ENCODE measurements around the gene AKT1S1. TPM values are rescaled to one million over a fixed set of nuclear protein-coding genes. Genes with fewer than 3 reads are reported as not detected.

Gene AKT1S1
- total RNA-seq, 1 experiment from 2014 or later = 81.5 TPM

DNA sequence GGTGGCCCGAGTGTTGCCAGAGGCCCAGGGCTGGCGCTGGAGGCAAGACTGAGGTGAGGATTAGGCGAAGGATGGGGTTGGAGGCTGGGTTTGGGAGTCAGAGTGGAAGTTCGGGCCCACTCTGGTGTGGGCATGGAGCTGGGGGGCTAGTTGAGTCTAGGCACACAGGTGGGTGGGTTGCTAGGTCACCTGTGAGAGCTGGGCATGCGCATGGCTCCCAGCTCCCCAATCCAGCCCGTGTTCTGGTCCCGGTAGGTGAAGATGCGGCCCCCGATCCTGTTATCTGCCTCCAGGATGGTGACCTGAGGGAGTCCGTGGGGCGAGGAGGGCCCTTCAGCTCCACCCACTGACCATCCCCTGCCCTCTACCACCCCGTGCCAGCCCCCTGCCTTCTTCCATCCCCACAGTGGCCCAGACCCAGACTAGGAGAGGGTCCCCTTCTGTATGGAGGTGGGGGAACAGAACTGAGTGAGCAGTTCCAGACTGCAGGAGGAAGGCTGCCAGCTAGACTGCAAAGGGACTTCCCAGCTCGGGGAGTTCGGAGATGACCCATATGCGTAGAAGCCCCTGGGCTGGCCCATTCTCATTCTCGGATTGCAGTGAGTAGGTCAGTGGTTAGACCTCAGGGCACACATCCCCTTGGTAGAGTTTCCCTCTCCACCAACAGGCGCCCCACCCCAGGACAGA is 17.9 kb upstream of the AKT1S1 start:
- CTCF ChIA-PET = no interaction called here
- BruUV-seq (replicated peaks) = no TSS peak

DNA sequence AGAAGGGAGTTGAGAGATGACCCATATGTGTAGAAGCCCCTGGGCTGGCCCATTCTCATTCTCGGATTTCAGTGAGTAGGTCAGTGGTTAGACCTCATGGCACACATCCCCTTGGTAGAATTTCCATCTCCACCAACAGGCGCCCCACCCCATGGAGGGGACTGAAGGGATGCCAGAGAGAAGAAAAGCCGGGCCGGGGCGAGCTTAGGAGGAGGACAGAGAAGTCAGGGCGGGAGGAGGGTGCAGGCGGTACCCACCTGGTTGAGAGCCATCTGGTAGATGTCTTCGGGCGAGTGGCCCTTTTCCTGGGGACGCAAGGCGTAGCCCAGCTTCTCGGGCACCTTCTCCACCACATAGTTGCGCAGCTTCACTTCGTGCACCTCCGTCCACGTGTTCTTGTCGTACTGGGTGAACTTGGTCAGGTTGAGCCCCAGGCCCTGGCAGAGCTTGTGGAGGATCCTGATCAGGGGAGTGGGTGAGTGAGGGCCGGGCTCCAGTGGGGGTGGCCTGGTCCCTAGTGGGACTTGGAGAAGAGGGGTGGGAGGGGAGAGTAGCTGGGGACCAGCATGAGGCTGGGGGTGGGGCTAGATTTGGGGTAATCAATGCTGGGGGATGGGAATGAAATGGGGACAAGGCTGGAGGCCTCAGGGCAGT is 17.0 kb upstream of the AKT1S1 start:
- no peaks in the 10 kb centered on the region for H3K4me1 ChIP-seq (ENCODE audit: insufficient read depth, low read length, poor library complexity, severe bottlenecking)
- no TSS peak for BruUV-seq (replicated peaks)
- POLR2A ChIA-PET (ENCODE audit: low non-redundant PET) = no interaction called here
- intact Hi-C loops (cut with micrococcal nuclease; ENCODE audit: unreplicated experiment) = no loop called here
- H3K27me3 ChIP-seq (replicated peaks; ENCODE audit: insufficient read depth, low read depth, low read length, poor library complexity) = no peaks in the 10 kb centered on the region
- no peaks in the 10 kb centered on the region for H3K9me3 ChIP-seq (ENCODE audit: low read depth, low read length, poor library complexity, severe bottlenecking)
- CTCF ChIA-PET = interaction anchor here (0.6 to 0.7 kb wide), 2 partner anchors 22 to 177 kb away, joined by 4 to 10 read pairs; no protein-coding TSS in a partner anchor
- no peak for DNase-seq (ENCODE audit: low spot score)
- H3K36me3 ChIP-seq (ENCODE audit: insufficient read depth, low read length, poor library complexity, severe bottlenecking) = no peaks in the 10 kb centered on the region
- no peak for TF ChIP-seq EZH2 (IDR thresholded peaks at IDR 0.05; ENCODE audit: borderline replicate concordance, low read depth, low read length, poor library complexity, severe bottlenecking)
- TF ChIP-seq, protein P1, sequence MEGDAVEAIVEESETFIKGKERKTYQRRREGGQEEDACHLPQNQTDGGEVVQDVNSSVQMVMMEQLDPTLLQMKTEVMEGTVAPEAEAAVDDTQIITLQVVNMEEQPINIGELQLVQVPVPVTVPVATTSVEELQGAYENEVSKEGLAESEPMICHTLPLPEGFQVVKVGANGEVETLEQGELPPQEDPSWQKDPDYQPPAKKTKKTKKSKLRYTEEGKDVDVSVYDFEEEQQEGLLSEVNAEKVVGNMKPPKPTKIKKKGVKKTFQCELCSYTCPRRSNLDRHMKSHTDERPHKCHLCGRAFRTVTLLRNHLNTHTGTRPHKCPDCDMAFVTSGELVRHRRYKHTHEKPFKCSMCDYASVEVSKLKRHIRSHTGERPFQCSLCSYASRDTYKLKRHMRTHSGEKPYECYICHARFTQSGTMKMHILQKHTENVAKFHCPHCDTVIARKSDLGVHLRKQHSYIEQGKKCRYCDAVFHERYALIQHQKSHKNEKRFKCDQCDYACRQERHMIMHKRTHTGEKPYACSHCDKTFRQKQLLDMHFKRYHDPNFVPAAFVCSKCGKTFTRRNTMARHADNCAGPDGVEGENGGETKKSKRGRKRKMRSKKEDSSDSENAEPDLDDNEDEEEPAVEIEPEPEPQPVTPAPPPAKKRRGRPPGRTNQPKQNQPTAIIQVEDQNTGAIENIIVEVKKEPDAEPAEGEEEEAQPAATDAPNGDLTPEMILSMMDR (conservative IDR thresholded peaks at IDR 0.05; ENCODE audit: low read depth, low read length) = no peak
- no peak overlapping the region for H3K4me3 ChIP-seq (ENCODE audit: low read depth, low read length, poor library complexity, severe bottlenecking)
- no peak overlapping the region for H3K27ac ChIP-seq (ENCODE audit: low read depth, low read length, poor library complexity, severe bottlenecking)

More for the DNA sequence above, 17.9 kb upstream of the AKT1S1 start:
- no peak for TF ChIP-seq EZH2 (IDR thresholded peaks at IDR 0.05; ENCODE audit: borderline replicate concordance, low read depth, low read length, poor library complexity, severe bottlenecking)
- H3K9me3 ChIP-seq (ENCODE audit: low read depth, low read length, poor library complexity, severe bottlenecking) = no peaks in the 10 kb centered on the region
- no peak overlapping the region for H3K27ac ChIP-seq (ENCODE audit: low read depth, low read length, poor library complexity, severe bottlenecking)
- DNase-seq (ENCODE audit: low spot score) = no peak
- H3K27me3 ChIP-seq (replicated peaks; ENCODE audit: insufficient read depth, low read depth, low read length, poor library complexity) = no peaks in the 10 kb centered on the region
- no peaks in the 10 kb centered on the region for H3K36me3 ChIP-seq (ENCODE audit: insufficient read depth, low read length, poor library complexity, severe bottlenecking)
- intact Hi-C loops (cut with micrococcal nuclease; ENCODE audit: unreplicated experiment) = no loop called here
- no peak overlapping the region for H3K4me3 ChIP-seq (ENCODE audit: low read depth, low read length, poor library complexity, severe bottlenecking)
- POLR2A ChIA-PET (ENCODE audit: low non-redundant PET) = no interaction called here
- H3K4me1 ChIP-seq (ENCODE audit: insufficient read depth, low read length, poor library complexity, severe bottlenecking) = no peaks in the 10 kb centered on the region

DNA sequence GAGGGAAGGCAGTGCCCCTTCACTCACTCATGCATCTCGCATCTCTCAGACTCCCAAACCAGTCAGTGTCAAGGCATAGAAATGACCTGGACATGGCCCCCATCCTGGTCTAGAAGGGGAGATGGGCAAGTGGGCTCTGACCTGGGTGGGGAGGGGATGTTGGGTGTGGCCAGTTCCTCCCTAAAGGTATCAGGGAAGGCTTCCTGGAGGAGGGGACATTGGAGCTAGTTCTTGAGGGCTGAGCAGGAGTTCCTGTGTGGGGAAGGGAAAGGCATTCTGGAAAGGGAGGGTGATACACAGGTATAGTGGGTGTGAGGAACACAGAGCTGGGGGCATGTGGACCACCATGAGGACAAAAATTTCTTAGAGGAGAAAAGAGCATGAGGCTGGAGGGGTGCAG is 15.6 kb upstream of the AKT1S1 start:
- no peaks in the 10 kb centered on the region for H3K9me3 ChIP-seq (ENCODE audit: low read depth, low read length, poor library complexity, severe bottlenecking)
- no peaks in the 10 kb centered on the region for H3K4me1 ChIP-seq (ENCODE audit: insufficient read depth, low read length, poor library complexity, severe bottlenecking)
- no peaks in the 10 kb centered on the region for H3K36me3 ChIP-seq (ENCODE audit: insufficient read depth, low read length, poor library complexity, severe bottlenecking)
- intact Hi-C loops (cut with micrococcal nuclease; ENCODE audit: unreplicated experiment) = no loop called here
- no peak overlapping the region for H3K4me3 ChIP-seq (ENCODE audit: low read depth, low read length, poor library complexity, severe bottlenecking)
- H3K27me3 ChIP-seq (replicated peaks; ENCODE audit: insufficient read depth, low read depth, low read length, poor library complexity) = no peaks in the 10 kb centered on the region
- BruUV-seq (replicated peaks) = no TSS peak
- no peak for DNase-seq (ENCODE audit: low spot score)
- ChIA-PET CTCF (no interaction called here), POLR2A (ENCODE audit: low non-redundant PET) (no interaction called here)
- H3K27ac ChIP-seq (ENCODE audit: low read depth, low read length, poor library complexity, severe bottlenecking) = no peak overlapping the region
- TF ChIP-seq, protein P1 (conservative IDR thresholded peaks at IDR 0.05; ENCODE audit: low read depth, low read length) = no peak
- TF ChIP-seq EZH2 (IDR thresholded peaks at IDR 0.05; ENCODE audit: borderline replicate concordance, low read depth, low read length, poor library complexity, severe bottlenecking) = no peak
